ENCODE data around the gene EXD1.

Gene EXD1

DNA sequence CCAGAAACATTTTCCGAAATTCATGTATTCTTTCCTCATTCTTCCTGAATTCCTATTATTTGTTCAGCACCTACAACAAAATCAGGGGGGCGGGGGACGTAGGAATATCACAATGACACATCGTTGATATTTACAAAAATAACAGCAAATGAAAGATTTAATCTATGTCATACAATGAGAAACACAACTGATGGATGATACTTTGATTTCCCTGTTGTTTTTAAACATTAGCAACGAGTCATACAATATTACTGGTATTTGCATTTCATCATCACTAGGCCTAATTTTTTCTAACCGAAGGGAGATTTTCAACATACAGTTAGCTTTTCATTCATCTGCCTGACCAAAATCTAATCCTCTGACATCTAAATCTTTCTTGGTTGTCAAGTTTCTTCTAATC lies 69.2 kb downstream of the EXD1 start:
- Histone ChIP-seq H3K4me2 (ENCODE audit: insufficient read depth, low read length, poor library complexity, severe bottlenecking) (no peak overlapping the region), H3K9me3 (replicated peaks in 1 of 2; ENCODE audit: control insufficient read depth in 2 of 2, insufficient read depth in 1 of 2, low read depth in 1 of 2, low read length in 2 of 2) (no peaks in the 10 kb centered on the region), H2BK12ac (ENCODE audit: low read length) (no peak overlapping the region), H2AK5ac (ENCODE audit: low read depth, low read length) (no peak overlapping the region), H3K23ac (ENCODE audit: low read depth, low read length, poor library complexity) (no peak overlapping the region), H3K4me3 (ENCODE audit: low read length in 2 of 2) (no peak overlapping the region), H2AFZ (ENCODE audit: low read length) (no peak overlapping the region), H3K18ac (ENCODE audit: low read length) (no peak overlapping the region), H4K91ac (ENCODE audit: low read depth, low read length, poor library complexity) (no peak overlapping the region), H3K27ac (replicated peaks; ENCODE audit: low read length) (no peak overlapping the region), H3K4ac (ENCODE audit: low read length) (no peak overlapping the region), H2BK120ac (ENCODE audit: low read depth, low read length) (no peak overlapping the region), H3K36me3 (replicated peaks in 1 of 2; ENCODE audit: control insufficient read depth in 2 of 2, insufficient read depth in 2 of 2, low read length in 2 of 2) (no peaks in the 10 kb centered on the region), H3K79me1 (ENCODE audit: low read depth, low read length) (no peaks in the 10 kb centered on the region), H3K9ac (ENCODE audit: low read depth, low read length, poor library complexity) (no peak overlapping the region), H2BK15ac (ENCODE audit: low read length) (no peak overlapping the region), H3K14ac (ENCODE audit: low read length) (no peak overlapping the region), H3K27me3 (ENCODE audit: control insufficient read depth in 3 of 3, insufficient read depth in 3 of 3, low read depth in 1 of 3, low read length in 3 of 3) (peaks cover 0 to 3% (median 0%) of the 10 kb centered on the region in 3 experiments), H2BK5ac (ENCODE audit: low read length) (no peak overlapping the region), H3K4me1 (ENCODE audit: control insufficient read depth in 2 of 2, insufficient read depth in 1 of 2, low read depth in 1 of 2, low read length in 2 of 2) (no peaks in the 10 kb centered on the region), H4K8ac (ENCODE audit: low read depth, low read length) (no peak overlapping the region)
- no peak for DNase-seq (ENCODE audit: low spot score)
- no CpG with 5 or more reads among the region's 6 CpGs for WGBS, 2 donors (ENCODE audit: extremely low coverage in 2 of 2, insufficient read length in 2 of 2, insufficient replicate concordance in 1 of 2)

DNA sequence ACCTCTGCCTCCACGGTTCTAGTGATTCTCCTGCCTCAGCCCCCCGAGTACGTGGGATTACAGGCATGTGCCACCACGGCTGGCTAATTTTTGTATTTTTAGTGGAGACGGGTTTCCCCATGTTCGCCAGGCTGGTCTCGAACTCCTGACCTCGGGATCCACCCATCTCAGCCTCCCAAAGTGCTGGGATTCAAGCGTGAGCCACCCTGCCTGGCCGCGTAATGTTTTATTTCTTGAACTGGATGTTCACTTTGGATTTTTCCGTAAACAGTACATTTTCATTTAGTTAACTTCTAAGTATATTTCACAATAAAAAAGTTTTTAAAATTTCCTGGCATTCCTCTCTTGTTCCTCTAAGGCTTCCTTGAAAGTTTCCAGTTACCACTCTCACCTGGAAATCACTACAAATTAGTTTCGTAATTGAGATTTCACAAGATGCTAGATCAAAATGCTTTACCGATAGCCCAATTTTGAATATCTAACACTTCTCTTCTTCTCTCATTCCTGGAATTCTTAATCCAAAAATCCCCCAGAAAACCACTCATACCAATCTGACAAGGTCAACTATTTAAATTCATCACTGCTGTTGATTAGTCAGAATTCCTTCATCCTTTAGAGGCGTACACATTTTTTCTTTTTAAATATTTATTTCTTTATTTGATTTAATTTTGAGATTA lies 69.8 kb downstream of the EXD1 start:
- WGBS, 2 donors (ENCODE audit: extremely low coverage in 2 of 2, insufficient read length in 2 of 2, insufficient replicate concordance in 1 of 2) = no CpG with 5 or more reads among the region's 15 CpGs
- no peak overlapping the region for H2AK5ac ChIP-seq (ENCODE audit: low read depth, low read length)
- H2BK12ac ChIP-seq (ENCODE audit: low read length) = no peak overlapping the region
- no peak overlapping the region for H2BK5ac ChIP-seq (ENCODE audit: low read length)
- peaks cover 0 to 3% (median 0%) of the 10 kb centered on the region in 3 experiments for H3K27me3 ChIP-seq (ENCODE audit: control insufficient read depth in 3 of 3, insufficient read depth in 3 of 3, low read depth in 1 of 3, low read length in 3 of 3)
- no peak overlapping the region for H4K91ac ChIP-seq (ENCODE audit: low read depth, low read length, poor library complexity)
- no peaks in the 10 kb centered on the region for H3K36me3 ChIP-seq (replicated peaks in 1 of 2; ENCODE audit: control insufficient read depth in 2 of 2, insufficient read depth in 2 of 2, low read length in 2 of 2)
- H3K4me1 ChIP-seq (ENCODE audit: control insufficient read depth in 2 of 2, insufficient read depth in 1 of 2, low read depth in 1 of 2, low read length in 2 of 2) = no peaks in the 10 kb centered on the region
- no peaks in the 10 kb centered on the region for H3K9me3 ChIP-seq (replicated peaks in 1 of 2; ENCODE audit: control insufficient read depth in 2 of 2, insufficient read depth in 1 of 2, low read depth in 1 of 2, low read length in 2 of 2)
- no peak overlapping the region for H3K9ac ChIP-seq (ENCODE audit: low read depth, low read length, poor library complexity)
- no peak overlapping the region for H2AFZ ChIP-seq (ENCODE audit: low read length)
- no peaks in the 10 kb centered on the region for H3K79me1 ChIP-seq (ENCODE audit: low read depth, low read length)
- H3K14ac ChIP-seq (ENCODE audit: low read length) = no peak overlapping the region
- no peak overlapping the region for H3K27ac ChIP-seq (replicated peaks; ENCODE audit: low read length)
- no peak overlapping the region for H2BK15ac ChIP-seq (ENCODE audit: low read length)
- no peak overlapping the region for H2BK120ac ChIP-seq (ENCODE audit: low read depth, low read length)
- no peak for DNase-seq (ENCODE audit: low spot score)
- H4K8ac ChIP-seq (ENCODE audit: low read depth, low read length) = no peak overlapping the region
- H3K23ac ChIP-seq (ENCODE audit: low read depth, low read length, poor library complexity) = no peak overlapping the region
- no peak overlapping the region for H3K4ac ChIP-seq (ENCODE audit: low read length)
- no peak overlapping the region for H3K4me3 ChIP-seq (ENCODE audit: low read length in 2 of 2)
- no peak overlapping the region for H3K18ac ChIP-seq (ENCODE audit: low read length)
- H3K4me2 ChIP-seq (ENCODE audit: insufficient read depth, low read length, poor library complexity, severe bottlenecking) = no peak overlapping the region

DNA sequence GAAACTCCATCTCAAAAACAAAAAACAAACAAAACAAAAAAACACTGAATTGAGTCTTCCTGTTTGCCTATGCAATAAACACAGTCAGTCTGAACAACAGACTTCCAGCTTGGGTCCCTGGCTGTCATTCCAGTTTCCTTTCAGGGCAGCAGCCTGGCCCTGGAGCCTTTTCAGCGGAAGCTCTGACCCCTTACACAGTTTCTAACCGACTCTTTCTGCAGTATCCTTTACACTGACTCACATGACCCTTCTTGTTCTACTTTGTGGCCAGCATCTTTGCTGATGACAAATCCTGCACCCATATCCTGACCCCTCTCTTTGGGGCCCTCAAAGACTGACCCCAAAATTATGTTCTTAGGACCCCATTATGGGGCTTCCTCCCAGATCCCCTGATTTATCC lies 76.1 kb downstream of the EXD1 start:
- DNase-seq (ENCODE audit: low spot score) = no peak
- H4K91ac ChIP-seq (ENCODE audit: low read depth, low read length, poor library complexity) = no peak overlapping the region
- no peak overlapping the region for H3K4me2 ChIP-seq (ENCODE audit: insufficient read depth, low read length, poor library complexity, severe bottlenecking)
- H4K8ac ChIP-seq (ENCODE audit: low read depth, low read length) = no peak overlapping the region
- no peak overlapping the region for H2BK5ac ChIP-seq (ENCODE audit: low read length)
- no peak overlapping the region for H2BK120ac ChIP-seq (ENCODE audit: low read depth, low read length)
- H2AK5ac ChIP-seq (ENCODE audit: low read depth, low read length) = no peak overlapping the region
- no peak overlapping the region for H3K23ac ChIP-seq (ENCODE audit: low read depth, low read length, poor library complexity)
- no peaks in the 10 kb centered on the region for H3K4me1 ChIP-seq (ENCODE audit: control insufficient read depth in 2 of 2, insufficient read depth in 1 of 2, low read depth in 1 of 2, low read length in 2 of 2)
- H3K18ac ChIP-seq (ENCODE audit: low read length) = no peak overlapping the region
- no peak overlapping the region for H2BK12ac ChIP-seq (ENCODE audit: low read length)
- H3K4ac ChIP-seq (ENCODE audit: low read length) = no peak overlapping the region
- H3K36me3 ChIP-seq (replicated peaks in 1 of 2; ENCODE audit: control insufficient read depth in 2 of 2, insufficient read depth in 2 of 2, low read length in 2 of 2) = no peaks in the 10 kb centered on the region
- no peak overlapping the region for H3K14ac ChIP-seq (ENCODE audit: low read length)
- no peaks in the 10 kb centered on the region for H3K9me3 ChIP-seq (replicated peaks in 1 of 2; ENCODE audit: control insufficient read depth in 2 of 2, insufficient read depth in 1 of 2, low read depth in 1 of 2, low read length in 2 of 2)
- H3K27ac ChIP-seq (replicated peaks; ENCODE audit: low read length) = no peak overlapping the region
- H3K27me3 ChIP-seq (ENCODE audit: control insufficient read depth in 3 of 3, insufficient read depth in 3 of 3, low read depth in 1 of 3, low read length in 3 of 3) = no peaks in the 10 kb centered on the region
- H3K9ac ChIP-seq (ENCODE audit: low read depth, low read length, poor library complexity) = no peak overlapping the region
- H3K4me3 ChIP-seq (ENCODE audit: low read length in 2 of 2) = no peak overlapping the region
- peak overlapping the region; percentile 48 for H2AFZ ChIP-seq (ENCODE audit: low read length)
- H2BK15ac ChIP-seq (ENCODE audit: low read length) = no peak overlapping the region
- WGBS, 2 donors (ENCODE audit: extremely low coverage in 2 of 2, insufficient read length in 2 of 2, insufficient replicate concordance in 1 of 2) = no CpG with 5 or more reads among the region's 2 CpGs
- no peaks in the 10 kb centered on the region for H3K79me1 ChIP-seq (ENCODE audit: low read depth, low read length)

DNA sequence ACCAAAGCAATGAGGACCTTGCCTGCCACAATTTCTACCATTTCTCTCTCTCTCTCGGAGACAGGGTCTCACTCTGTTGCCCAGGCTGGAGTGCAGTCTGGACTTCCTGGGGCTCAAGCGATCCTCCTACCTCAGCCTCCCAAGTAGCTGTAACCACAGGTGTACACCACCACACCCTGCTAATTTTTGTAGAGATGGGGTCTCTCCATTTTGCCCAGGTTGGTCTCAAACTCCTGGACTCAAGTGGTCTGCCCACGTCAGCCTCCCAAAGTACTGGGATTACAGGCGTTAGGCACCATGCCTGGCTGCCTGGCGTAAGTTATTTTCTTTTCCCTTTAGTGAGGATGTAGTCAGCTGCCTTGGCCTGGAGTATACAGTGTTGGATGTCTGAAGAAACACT lies 76.8 kb downstream of the EXD1 start:
- DNase-seq (ENCODE audit: low spot score) = no peak
- Histone ChIP-seq H4K8ac (ENCODE audit: low read depth, low read length) (peak overlapping the region; percentile 17), H2AK5ac (ENCODE audit: low read depth, low read length) (no peak overlapping the region), H3K36me3 (replicated peaks in 1 of 2; ENCODE audit: control insufficient read depth in 2 of 2, insufficient read depth in 2 of 2, low read length in 2 of 2) (no peaks in the 10 kb centered on the region), H2BK15ac (ENCODE audit: low read length) (no peak overlapping the region), H3K79me1 (ENCODE audit: low read depth, low read length) (no peaks in the 10 kb centered on the region), H3K23ac (ENCODE audit: low read depth, low read length, poor library complexity) (no peak overlapping the region), H4K91ac (ENCODE audit: low read depth, low read length, poor library complexity) (no peak overlapping the region), H3K18ac (ENCODE audit: low read length) (no peak overlapping the region), H3K27ac (replicated peaks; ENCODE audit: low read length) (no peak overlapping the region), H2BK120ac (ENCODE audit: low read depth, low read length) (no peak overlapping the region), H3K4me2 (ENCODE audit: insufficient read depth, low read length, poor library complexity, severe bottlenecking) (no peak overlapping the region), H3K4me1 (ENCODE audit: control insufficient read depth in 2 of 2, insufficient read depth in 1 of 2, low read depth in 1 of 2, low read length in 2 of 2) (no peaks in the 10 kb centered on the region), H3K27me3 (ENCODE audit: control insufficient read depth in 3 of 3, insufficient read depth in 3 of 3, low read depth in 1 of 3, low read length in 3 of 3) (no peaks in the 10 kb centered on the region), H3K14ac (ENCODE audit: low read length) (no peak overlapping the region), H3K9ac (ENCODE audit: low read depth, low read length, poor library complexity) (no peak overlapping the region), H2BK12ac (ENCODE audit: low read length) (peak overlapping the region; percentile 73), H2BK5ac (ENCODE audit: low read length) (no peak overlapping the region), H3K4ac (ENCODE audit: low read length) (no peak overlapping the region), H2AFZ (ENCODE audit: low read length) (no peak overlapping the region), H3K9me3 (replicated peaks in 1 of 2; ENCODE audit: control insufficient read depth in 2 of 2, insufficient read depth in 1 of 2, low read depth in 1 of 2, low read length in 2 of 2) (no peaks in the 10 kb centered on the region), H3K4me3 (ENCODE audit: low read length in 2 of 2) (no peak overlapping the region)
- no CpG with 5 or more reads among the region's 5 CpGs for WGBS, 2 donors (ENCODE audit: extremely low coverage in 2 of 2, insufficient read length in 2 of 2, insufficient replicate concordance in 1 of 2)

All from neuronal stem cell (in vitro differentiated cells).